HG02981 (cell line): ENCODE data around the gene SSR4.

ENCODE experiments used
- ATAC-seq: cut with Tn5 transposase; IDR thresholded peaks from one replicate; pipeline ENCODE4 v1.9.1; 2021; ENCODE audit warnings: mild to moderate bottlenecking, moderate library complexity; ENCODE audit not compliant: unreplicated experiment

Gene SSR4

GRCh38 chrX:153780678-153781427 lies 13.6 kb upstream of the SSR4 start, which contains the start of gene SRPK3:
SRPK3 (plus strand) TSS chrX:153781041; CDS start chrX:153781087, 46 bp downstream.
- ATAC-seq, result no peak

GRCh38 chrX:153781428-153782047 lies 12.9 kb upstream of the SSR4 start:
- ATAC-seq, result no peak

GRCh38 chrX:153782313-153782712 lies 12.2 kb upstream of the SSR4 start:
- no peak for ATAC-seq

- ATAC-seq, result no peak
Measured at GRCh38 chrX:153782871-153783270, 11.6 kb upstream of the SSR4 start.

- ATAC-seq, result no peak
Measured at GRCh38 chrX:153783378-153784013, 11.0 kb upstream of the SSR4 start.

GRCh38 chrX:153784325-153784967 lies 10.0 kb upstream of the SSR4 start:
- ATAC-seq, result no peak

GRCh38 chrX:153786669-153787068 lies 7.8 kb upstream of the SSR4 start:
- ATAC-seq, result no peak

GRCh38 chrX:153789654-153790053 lies 4.8 kb upstream of the SSR4 start:
- ATAC-seq, result no peak

GRCh38 chrX:153791104-153791852 lies 3.2 kb upstream of the SSR4 start:
- no peak for ATAC-seq

- no peak for ATAC-seq
Measured at GRCh38 chrX:153792368-153792767, 2.1 kb upstream of the SSR4 start.

GRCh38 chrX:153793291-153793690 lies 1.2 kb upstream of the SSR4 start:
- ATAC-seq, result no peak

- peak; percentile 1 for ATAC-seq
Measured at GRCh38 chrX:153794897-153795816, 689 bp downstream of the SSR4 start.

- ATAC-seq, result no peak
Measured at GRCh38 chrX:153797415-153798015, 3.0 kb downstream of the SSR4 start.

GRCh38 chrX:153799326-153799725 lies 4.9 kb downstream of the SSR4 start:
- no peak for ATAC-seq

GRCh38 chrX:153800177-153800722 lies 5.8 kb downstream of the SSR4 start:
- ATAC-seq, result no peak

GRCh38 chrX:153800746-153801145 lies 6.3 kb downstream of the SSR4 start:
- ATAC-seq, result no peak

- ATAC-seq, result no peak
Measured at GRCh38 chrX:153801669-153802068, 7.2 kb downstream of the SSR4 start.

- ATAC-seq, result no peak
Measured at GRCh38 chrX:153802513-153803045, 8.1 kb downstream of the SSR4 start.
